ENCODE measurements around the gene PSME3IP1. TPM values are rescaled to one million over a fixed set of nuclear protein-coding genes. Genes with fewer than 3 reads are reported as not detected.

Gene PSME3IP1
- total RNA-seq, 4 donors from 2014 or later, result 55.7 to 308 (median 109) TPM

DNA sequence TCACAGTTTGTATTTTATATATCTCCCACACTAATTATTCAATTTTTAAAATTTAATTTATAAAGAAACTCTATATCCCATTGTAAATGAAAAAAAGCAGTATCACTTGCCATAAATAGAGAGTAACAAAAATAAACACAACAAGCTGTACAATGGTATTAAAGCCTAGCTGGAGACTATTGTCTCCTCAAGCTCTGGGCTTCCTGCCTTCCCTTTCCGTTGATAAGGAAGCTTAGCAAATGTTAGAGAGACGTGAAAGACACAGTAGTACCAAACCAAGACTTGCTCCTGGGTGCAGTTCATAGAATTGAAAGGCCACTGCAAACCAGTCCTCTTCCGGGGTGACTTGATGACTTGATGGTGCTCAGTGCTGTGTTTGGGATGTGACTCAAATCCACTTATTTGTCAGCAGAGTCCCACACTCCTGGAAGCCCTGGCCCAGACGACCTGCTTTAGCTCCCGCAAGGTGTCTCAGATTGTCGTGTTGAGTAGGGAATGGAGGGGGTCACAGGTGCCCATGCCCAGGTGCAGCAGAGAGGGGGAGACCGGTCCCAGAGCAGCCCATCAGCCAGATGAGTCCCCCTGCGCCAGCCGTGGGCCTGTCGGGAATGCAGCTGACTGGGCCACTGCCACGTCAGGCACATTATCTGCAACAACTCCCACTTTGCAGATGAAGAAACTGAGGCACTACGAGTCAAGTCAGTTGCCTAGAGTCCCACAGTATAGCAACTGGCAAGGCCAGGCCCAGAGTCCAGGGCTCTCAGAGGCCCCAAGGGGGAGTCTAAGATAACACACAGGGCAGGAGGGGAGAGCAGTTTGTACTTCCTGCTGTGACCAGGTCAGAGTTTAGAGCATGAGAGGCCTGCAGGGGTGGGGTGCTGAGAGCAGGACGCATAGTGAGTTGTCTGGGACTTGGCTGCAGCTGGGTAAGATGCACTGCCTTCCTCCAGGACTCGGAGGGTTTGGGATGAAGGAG lies 40.5 kb downstream of the PSME3IP1 start:
- H3K4me1 ChIP-seq, result peaks cover 0 to 25% (median 11%) of the 10 kb centered on the region in 4 donors
- peaks cover 0 to 21% (median 0%) of the 10 kb centered on the region in 3 donors for H3K36me3 ChIP-seq
- no peak for DNase-seq
- no peak overlapping the region for H3K4me3 ChIP-seq
- no peaks in the 10 kb centered on the region for H3K27me3 ChIP-seq
- TF ChIP-seq CTCF (IDR thresholded peaks at IDR 0.05), result no peak
- no peak for TF ChIP-seq POLR2A (IDR thresholded peaks at IDR 0.05)
- no peaks in the 10 kb centered on the region for H3K9me3 ChIP-seq
- no peak overlapping the region for H3K27ac ChIP-seq

GRCh38 chr16:57144027-57144426 lies 41.8 kb downstream of the PSME3IP1 start:
- Histone ChIP-seq H3K36me3 (peaks cover 0 to 21% (median 0%) of the 10 kb centered on the region in 3 donors), H3K27me3 (no peaks in the 10 kb centered on the region), H3K4me1 (peaks cover 0 to 25% (median 11%) of the 10 kb centered on the region in 4 donors), H3K27ac (peak overlapping the region in 1 of 4 donors; percentile 3), H3K4me3 (no peak overlapping the region), H3K9me3 (no peaks in the 10 kb centered on the region)
- DNase-seq, result no peak
- TF ChIP-seq CTCF (IDR thresholded peaks at IDR 0.05) (no peak), POLR2A (IDR thresholded peaks at IDR 0.05) (no peak)

GRCh38 chr16:57143149-57143921 lies 42.5 kb downstream of the PSME3IP1 start:
- peak in 2 of 3 donors; percentile 68 to 73 for DNase-seq
- H3K27me3 ChIP-seq, result no peaks in the 10 kb centered on the region
- peaks cover 0 to 23% (median 0%) of the 10 kb centered on the region in 3 donors for H3K36me3 ChIP-seq
- H3K27ac ChIP-seq, result peak overlapping the region in 1 of 4 donors; percentile 22
- TF ChIP-seq CTCF (IDR thresholded peaks at IDR 0.05), result no peak
- no peak for TF ChIP-seq POLR2A (IDR thresholded peaks at IDR 0.05)
- peaks cover 0 to 25% (median 11%) of the 10 kb centered on the region in 4 donors for H3K4me1 ChIP-seq
- no peaks in the 10 kb centered on the region for H3K9me3 ChIP-seq
- no peak overlapping the region for H3K4me3 ChIP-seq

GRCh38 chr16:57141822-57142631 lies 43.8 kb downstream of the PSME3IP1 start:
- Histone ChIP-seq H3K9me3 (no peaks in the 10 kb centered on the region), H3K27ac (peak overlapping the region in 1 of 4 donors; percentile 17), H3K4me1 (peaks cover 0 to 25% (median 11%) of the 10 kb centered on the region in 4 donors), H3K27me3 (no peaks in the 10 kb centered on the region), H3K36me3 (peaks cover 0 to 22% (median 0%) of the 10 kb centered on the region in 3 donors), H3K4me3 (no peak overlapping the region)
- peak in 2 of 3 donors; percentile 41 to 47 for DNase-seq
- TF ChIP-seq POLR2A (IDR thresholded peaks at IDR 0.05), result no peak
- no peak for TF ChIP-seq CTCF (IDR thresholded peaks at IDR 0.05)
